ENCODE data around the gene C19orf44.

Gene C19orf44

GRCh38 chr19:16524991-16525734, 29.0 kb downstream of the C19orf44 start:
- no peak for TF ChIP-seq CTCF (conservative IDR thresholded peaks at IDR 0.05; ENCODE audit: low read depth, low read length)
- DNase-seq (ENCODE audit: low read depth) = no peak
- H3K4me3 ChIP-seq (ENCODE audit: low read depth, low read length) = no peak overlapping the region

- DNase-seq (ENCODE audit: low read depth) = no peak
- no peak overlapping the region for H3K4me3 ChIP-seq (ENCODE audit: low read depth, low read length)
Observed at GRCh38 chr19:16525751-16526481, 29.7 kb downstream of the C19orf44 start.

GRCh38 chr19:16527334-16527935, 31.2 kb downstream of the C19orf44 start:
- no peak for DNase-seq (ENCODE audit: low read depth)
- no peak for TF ChIP-seq CTCF (conservative IDR thresholded peaks at IDR 0.05; ENCODE audit: low read depth, low read length)
- no peak overlapping the region for H3K4me3 ChIP-seq (ENCODE audit: low read depth, low read length)

More at GRCh38 chr19:16525751-16526481, 29.7 kb downstream of the C19orf44 start:
- TF ChIP-seq CTCF (conservative IDR thresholded peaks at IDR 0.05; ENCODE audit: low read depth, low read length) = no peak

GRCh38 chr19:16527971-16528521, 31.9 kb downstream of the C19orf44 start:
- TF ChIP-seq CTCF (conservative IDR thresholded peaks at IDR 0.05; ENCODE audit: low read depth, low read length) = peak; percentile 62
- no peak overlapping the region for H3K4me3 ChIP-seq (ENCODE audit: low read depth, low read length)
- peak; percentile 40 for DNase-seq (ENCODE audit: low read depth)

- TF ChIP-seq CTCF (conservative IDR thresholded peaks at IDR 0.05; ENCODE audit: low read depth, low read length) = no peak
- DNase-seq (ENCODE audit: low read depth) = no peak
- no peak overlapping the region for H3K4me3 ChIP-seq (ENCODE audit: low read depth, low read length)
Observed at GRCh38 chr19:16529466-16530144, 33.4 kb downstream of the C19orf44 start.

- DNase-seq (ENCODE audit: low read depth) = no peak
- TF ChIP-seq CTCF (conservative IDR thresholded peaks at IDR 0.05; ENCODE audit: low read depth, low read length) = no peak
- H3K4me3 ChIP-seq (ENCODE audit: low read depth, low read length) = no peak overlapping the region
Observed at GRCh38 chr19:16530540-16531379, 34.6 kb downstream of the C19orf44 start.
